Panc1 (cell line): ENCODE measurements around the gene SLN. TPM values are rescaled to one million over a fixed set of nuclear protein-coding genes. Genes with fewer than 3 reads are reported as not detected.

Experiments
- ATAC-seq: fragments of 200-7000 bp; cut with Tn5 transposase; 2 replicates; pipeline ENCODE4 v1.9.1; 2020; ENCODE audit warnings: mild to moderate bottlenecking, moderate library complexity
- BruUV-seq: library from RNA; stranded (reverse); fragments of 400-500 nt; replicated peaks from 2 replicates; lab custom pipeline; 2021; lab: Mats Ljungman, UMichigan
- CTCF ChIA-PET: fragments of 300-600 bp; sonication (Branson Sonifier 250); formaldehyde crosslinking; loops from one replicate; lab custom pipeline; 2022; ENCODE audit warnings: antibody characterized with exemption; lab: Charles Lee
- POLR2A ChIA-PET: fragments of 300-600 bp; sonication (Branson Sonifier 250); formaldehyde crosslinking; loops from one replicate; lab custom pipeline; 2022; ENCODE audit warnings: antibody characterized with exemption; lab: Charles Lee
- DNase-seq: peaks from one replicate; pipeline ENCODE4 v3.0.0-alpha.2; 2010; ENCODE audit warnings: low read depth, low spot score
- H3K27ac ChIP-seq: 2 replicates; pipeline ENCODE4 v1.5.1; 2011; ENCODE audit warnings: mild to moderate bottlenecking, low read length, inconsistent platforms
- H3K27me3 ChIP-seq: fragments of 200-500 bp; sonication (Bioruptor generic); 2 replicates; pipeline ENCODE4 v1.6.0; 2014; ENCODE audit warnings: low read length, inconsistent platforms; ENCODE audit not compliant: control insufficient read depth, insufficient read depth
- H3K36me3 ChIP-seq: fragments of 200-500 bp; sonication (Bioruptor generic); 2 replicates; pipeline ENCODE4 v1.5.1; 2014; ENCODE audit warnings: inconsistent platforms, mild to moderate bottlenecking, low read length, moderate library complexity; ENCODE audit not compliant: control insufficient read depth, insufficient read depth
- H3K4me1 ChIP-seq: 2 replicates; pipeline ENCODE4 v1.5.1; 2011; ENCODE audit warnings: inconsistent platforms, mild to moderate bottlenecking, low read length, moderate library complexity; ENCODE audit not compliant: control insufficient read depth, insufficient read depth
- H3K4me3 ChIP-seq, 2 experiments: 2 replicates each; pipeline ENCODE4 v1.5.1; 2011 to 2012; ENCODE audit warnings: low read depth in 2 of 2, low read length in 2 of 2, mild to moderate bottlenecking in 2 of 2, inconsistent platforms in 1 of 2, moderate library complexity in 1 of 2
- H3K9me3 ChIP-seq: fragments of 200-500 bp; sonication (Bioruptor generic); 2 replicates; pipeline ENCODE4 v1.5.1; 2014; ENCODE audit warnings: low read depth, mild to moderate bottlenecking, inconsistent platforms, low read length, moderate library complexity; ENCODE audit not compliant: control insufficient read depth, insufficient read depth
- CTCF ChIP-seq: fragments of 450-650 bp; IDR thresholded peaks from 2 replicates; pipeline ENCODE4 v1.5.1; 2017; ENCODE audit warnings: mild to moderate bottlenecking
- POLR2AphosphoS5 ChIP-seq: IDR thresholded peaks from 2 replicates; pipeline ENCODE4 v1.6.1; 2012; ENCODE audit warnings: mild to moderate bottlenecking, low read depth, low read length, moderate library complexity
- REST ChIP-seq, 2 experiments: IDR thresholded peaks; 2 replicates each; pipeline ENCODE4 v1.6.1; 2011 to 2012; ENCODE audit warnings: low read depth in 2 of 2, control low read depth in 1 of 2, low read length in 1 of 2, mild to moderate bottlenecking in 1 of 2, moderate library complexity in 1 of 2; ENCODE audit not compliant: insufficient read depth in 1 of 2
- SIN3A ChIP-seq: IDR thresholded peaks from 2 replicates; pipeline ENCODE4 v1.6.1; 2012; ENCODE audit warnings: low read depth, mild to moderate bottlenecking, low read length, moderate library complexity, borderline replicate concordance; ENCODE audit not compliant: insufficient read depth
- TCF7L2 ChIP-seq: IDR thresholded peaks from 2 replicates; pipeline ENCODE4 v1.6.1; 2011; ENCODE audit warnings: mild to moderate bottlenecking, low read depth, low read length, inconsistent platforms
- in situ Hi-C: cut with HindIII; loops from 2 replicates; pipeline ENCODE4 v1.10.0; 2016; ENCODE audit warnings: low sequenced_read_pairs, low pct_unique_long_range_greater_than_20kb
- intact Hi-C: fragments of 100-400 bp; cut with micrococcal nuclease; formaldehyde crosslinking; loops from one replicate; pipeline ENCODE4 v1.10.0; 2022; ENCODE audit not compliant: unreplicated experiment
- total RNA-seq: library from RNA; stranded (reverse); gene quantifications from one replicate; pipeline ENCODE4 v1.2.1, GENCODE V29; 2021; ENCODE audit not compliant: unreplicated experiment

SLN gene
- total RNA-seq, 1 experiment from 2014 or later = not detected

- Histone ChIP-seq H3K36me3 (no peaks in the 10 kb centered on the region), H3K4me1 (no peaks in the 10 kb centered on the region), H3K4me3 (no peak overlapping the region), H3K27me3 (no peaks in the 10 kb centered on the region; the same call in 1 of the 2 replicates), H3K9me3 (no peaks in the 10 kb centered on the region), H3K27ac (no peak overlapping the region)
- ChIA-PET POLR2A (no interaction called here), CTCF (no interaction called here)
- in situ Hi-C loops (no loop called here), intact Hi-C loops (no loop called here)
- TF ChIP-seq CTCF (no peak), REST (IDR thresholded peaks at IDR 0.05; ENCODE audit: insufficient read depth in 1 of 2, low read depth in 2 of 2, low read length in 1 of 2) (no peak), SIN3A (no peak), TCF7L2 (no peak), POLR2AphosphoS5 (no peak)
- no peak for ATAC-seq
- BruUV-seq = no TSS peak
- no peak for DNase-seq
Observed at GRCh38 chr11:107707215-107707671, 4.6 kb downstream of the SLN start.

- Histone ChIP-seq H3K36me3 (no peaks in the 10 kb centered on the region), H3K4me3 (no peak overlapping the region), H3K27ac (no peak overlapping the region), H3K4me1 (no peaks in the 10 kb centered on the region), H3K27me3 (no peaks in the 10 kb centered on the region; the same call in 1 of the 2 replicates), H3K9me3 (no peaks in the 10 kb centered on the region)
- no TSS peak for BruUV-seq
- ChIA-PET POLR2A (no interaction called here), CTCF (no interaction called here)
- ATAC-seq (no peak), DNase-seq (no peak)
- no peak for TF ChIP-seq CTCF
- in situ Hi-C loops = no loop called here
- intact Hi-C loops = no loop called here
Observed at GRCh38 chr11:107706531-107706930, 5.3 kb downstream of the SLN start.
